HG03565 (cell line): ENCODE data around the gene PRG2.
"Not testable (repeated sequence)": the region's sequence is repeated elsewhere in the genome, so short reads cannot be mapped to it uniquely, and the experiment has no call there.

Experiments used
- ATAC-seq: cut with Tn5 transposase; IDR thresholded peaks from one replicate; pipeline ENCODE4 v1.9.1; 2021; ENCODE audit warnings: mild to moderate bottlenecking, moderate library complexity; ENCODE audit not compliant: unreplicated experiment

PRG2 gene

GRCh38 chr11:57370251-57370650 is 20.2 kb downstream of the PRG2 start:
- ATAC-seq = no peak

- no peak for ATAC-seq
Measured at GRCh38 chr11:57368845-57369232, 21.6 kb downstream of the PRG2 start.

- no peak for ATAC-seq
Measured at GRCh38 chr11:57368106-57368844, 22.2 kb downstream of the PRG2 start.

- no peak for ATAC-seq
Measured at GRCh38 chr11:57364851-57365660, 25.4 kb downstream of the PRG2 start.

GRCh38 chr11:57363131-57364080 is 27.0 kb downstream of the PRG2 start:
- ATAC-seq = no peak

- ATAC-seq = no peak
Measured at GRCh38 chr11:57361926-57362325, 28.5 kb downstream of the PRG2 start.

GRCh38 chr11:57361420-57361819 is 29.0 kb downstream of the PRG2 start:
- ATAC-seq = not testable (repeated sequence)

GRCh38 chr11:57360991-57361390 is 29.5 kb downstream of the PRG2 start:
- ATAC-seq = no peak

GRCh38 chr11:57359896-57360690 is 30.4 kb downstream of the PRG2 start:
- ATAC-seq = no peak

- ATAC-seq = no peak
Measured at GRCh38 chr11:57359396-57359795, 31.1 kb downstream of the PRG2 start.

- ATAC-seq = no peak
Measured at GRCh38 chr11:57358991-57359390, 31.5 kb downstream of the PRG2 start.

- ATAC-seq = no peak
Measured at GRCh38 chr11:57358543-57358961, 31.9 kb downstream of the PRG2 start.

- ATAC-seq = no peak
Measured at GRCh38 chr11:57357856-57358255, 32.6 kb downstream of the PRG2 start.

GRCh38 chr11:57357310-57357709 is 33.1 kb downstream of the PRG2 start:
- no peak for ATAC-seq

GRCh38 chr11:57356268-57356667 is 34.2 kb downstream of the PRG2 start:
- no peak for ATAC-seq

- no peak for ATAC-seq
Measured at GRCh38 chr11:57354699-57355098, 35.8 kb downstream of the PRG2 start.

GRCh38 chr11:57353852-57354251 is 36.6 kb downstream of the PRG2 start:
- no peak for ATAC-seq

GRCh38 chr11:57353446-57353845 is 37.0 kb downstream of the PRG2 start:
- ATAC-seq = no peak

GRCh38 chr11:57353036-57353435 is 37.4 kb downstream of the PRG2 start:
- no peak for ATAC-seq
